Endothelial cell of umbilical vein (primary cell): ENCODE measurements around the gene GPALPP1. TPM values are rescaled to one million over a fixed set of nuclear protein-coding genes. Genes with fewer than 3 reads are reported as not detected.
A peak's percentile ranks its signal among the peaks of the same experiment; 100 is the strongest.

ENCODE experiments used
- BruUV-seq: library from RNA; stranded (reverse); fragments of 400-500 nt; replicated peaks from 2 replicates; lab custom pipeline; 2021; lab: Mats Ljungman, UMichigan
- CTCF ChIA-PET: fragments of 300-600, 350-600 bp; sonication (Branson Sonifier 250); formaldehyde crosslinking; loops from one replicate; lab custom pipeline; 2021; ENCODE audit warnings: antibody characterized with exemption, inconsistent platforms; lab: Charles Lee
- POLR2A ChIA-PET: fragments of 300-600, 350-600 bp; sonication (Branson Sonifier 250); formaldehyde crosslinking; loops from one replicate; lab custom pipeline; 2021; ENCODE audit warnings: antibody characterized with exemption, inconsistent platforms; lab: Charles Lee
- DNase-seq: peaks from one replicate; pipeline ENCODE4 v3.0.0-alpha.2; 2011; ENCODE audit warnings: low read depth, low spot score
- FAIRE-seq: peaks from 2 replicates; lab custom pipeline; 2011; peaks lifted over from hg19 to GRCh38; lab: Jason Lieb, UNC
- H2AFZ ChIP-seq: 2 replicates; pipeline ENCODE4 v1.6.0; 2012; ENCODE audit warnings: low read depth, low read length, control low read depth, inconsistent platforms
- H3K27ac ChIP-seq: 2 replicates; pipeline ENCODE4 v1.5.1; 2011; ENCODE audit warnings: low read depth, mild to moderate bottlenecking, control low read depth, low read length, moderate library complexity; ENCODE audit not compliant: insufficient read depth
- H3K27me3 ChIP-seq, 2 experiments: 2 replicates each; pipeline versions ENCODE4 v1.6.0 to v1.6.1; 2011; ENCODE audit warnings: low read length in 2 of 2, mixed read lengths in 1 of 2; ENCODE audit not compliant: control insufficient read depth in 2 of 2, insufficient read depth in 2 of 2
- H3K36me3 ChIP-seq, 2 experiments: 2 replicates in 1 of 2; 3 replicates in 1 of 2; pipeline ENCODE4 v1.5.1; 2011; ENCODE audit warnings: low read length in 2 of 2, mild to moderate bottlenecking in 1 of 2, moderate library complexity in 1 of 2; ENCODE audit not compliant: control insufficient read depth in 2 of 2, insufficient read depth in 2 of 2; ENCODE audit errors: extremely low read depth in 1 of 2
- H3K4me1 ChIP-seq: 3 replicates; pipeline ENCODE4 v1.5.1; 2011; ENCODE audit warnings: mild to moderate bottlenecking, low read length; ENCODE audit not compliant: control insufficient read depth, insufficient read depth; ENCODE audit errors: extremely low read depth
- H3K4me2 ChIP-seq: 2 replicates; pipeline ENCODE4 v1.6.1; 2011; ENCODE audit warnings: low read length, control low read depth, mixed read lengths; ENCODE audit not compliant: insufficient read depth
- H3K4me3 ChIP-seq, 3 experiments: fragments of 200-600 bp in 1 of 3; sonication (generic), shearing (Covaris generic) in 1 of 3; replicated peaks in 1 of 3; 2 replicates each; pipeline ENCODE4 v1.5.1; 2011 to 2016; ENCODE audit warnings: control low read depth in 3 of 3, low read length in 3 of 3, mild to moderate bottlenecking in 2 of 3, inconsistent platforms in 1 of 3, low read depth in 1 of 3, moderate library complexity in 1 of 3; ENCODE audit not compliant: insufficient read depth in 1 of 3
- H3K79me2 ChIP-seq: 2 replicates; pipeline ENCODE4 v1.6.0; 2012; ENCODE audit warnings: low read length, inconsistent platforms; ENCODE audit not compliant: control insufficient read depth, insufficient read depth
- H3K9ac ChIP-seq: replicated peaks from 2 replicates; pipeline ENCODE3; 2011; ENCODE audit warnings: low read length, control low read depth; ENCODE audit not compliant: insufficient read depth; ENCODE audit errors: extremely low read depth
- H3K9me1 ChIP-seq: replicated peaks from 3 replicates; pipeline ENCODE4 v1.6.0; 2011; ENCODE audit warnings: mild to moderate bottlenecking, low read length; ENCODE audit not compliant: control insufficient read depth, insufficient read depth; ENCODE audit errors: extremely low read depth
- H3K9me3 ChIP-seq: replicated peaks from 2 replicates; pipeline ENCODE4 v1.5.1; 2012; ENCODE audit warnings: low read length, inconsistent platforms; ENCODE audit not compliant: control insufficient read depth, insufficient read depth
- H4K20me1 ChIP-seq: replicated peaks from 2 replicates; pipeline ENCODE3; 2011; ENCODE audit warnings: mild to moderate bottlenecking, low read length; ENCODE audit not compliant: control insufficient read depth, insufficient read depth; ENCODE audit errors: extremely low read depth
- CTCF ChIP-seq, 2 donors: IDR thresholded peaks; 1 replicate in 1 of 2; 2 replicates in 1 of 2; pipeline ENCODE4 v1.5.1; 2011; ENCODE audit warnings: low read length in 2 of 2, mild to moderate bottlenecking in 2 of 2, moderate library complexity in 2 of 2, control low read depth in 1 of 2, inconsistent platforms in 1 of 2, low read depth in 1 of 2; ENCODE audit not compliant: insufficient read depth in 1 of 2; ENCODE audit errors: extremely low read depth in 1 of 2
- GATA2 ChIP-seq: IDR thresholded peaks from 2 replicates; pipeline ENCODE4 v1.7.0; 2011; ENCODE audit warnings: low read depth, mild to moderate bottlenecking, moderate library complexity, mixed read lengths, low read length; ENCODE audit not compliant: insufficient read length, insufficient read depth
- dilution Hi-C: fragments of 300-500 bp; cut with MboI; formaldehyde crosslinking; loops from one replicate; pipeline ENCODE4 v1.15.0; 2019; ENCODE audit warnings: low sequenced_read_pairs; ENCODE audit not compliant: extremely low pct_ligation_motif_present
- intact Hi-C: fragments of 100-400 bp; cut with micrococcal nuclease; formaldehyde crosslinking; loops from one replicate; pipeline ENCODE4 v1.10.0; 2022
- polyA plus RNA-seq, 4 experiments: library from polyadenylated mRNA; depleted of rRNA in 3 of 4; stranded (reverse) in 3 of 4; unstranded in 1 of 4; fragments of >200 nt; gene quantifications; 2 replicates each; pipeline versions ENCODE4 v1.2.1 to v1.2.3, GENCODE V29; 2011 to 2012; ENCODE audit warnings: missing spikeins in 1 of 4
- total RNA-seq: library from RNA; stranded (reverse); gene quantifications from 2 replicates; pipeline ENCODE4 v1.2.3, GENCODE V29; 2021

The GPALPP1 gene
- total and polyA plus RNA-seq, 2 donors (not counting 3 experiments of a cell fraction or from before 2014, with no cell fraction given) = 8.5 to 28.2 TPM

GRCh38 chr13:44972956-44973581 is 16.3 kb upstream of the GPALPP1 start:
- TF ChIP-seq GATA2 = no peak
- peak; percentile 33 to 39 for TF ChIP-seq CTCF (IDR thresholded peaks at IDR 0.05; ENCODE audit: extremely low read depth in 1 of 2, insufficient read depth in 1 of 2, low read depth in 1 of 2, low read length in 2 of 2)
- H4K20me1 ChIP-seq = no peaks in the 10 kb centered on the region
- H3K9me3 ChIP-seq = no peaks in the 10 kb centered on the region
- H3K36me3 ChIP-seq = peaks cover 2 to 3% of the 10 kb centered on the region in 2 experiments
- BruUV-seq = no TSS peak
- CTCF ChIA-PET = interaction anchor here (0.6 to 2.5 kb wide), 20 partner anchors 10 to 497 kb away, joined by 3 to 35 read pairs (median 4); no protein-coding TSS in a partner anchor
- H3K4me1 ChIP-seq = peaks cover 38% of the 10 kb centered on the region
- H3K4me2 ChIP-seq = no peak overlapping the region
- no peak for FAIRE-seq
- no peaks in the 10 kb centered on the region for H3K9me1 ChIP-seq
- H2AFZ ChIP-seq = no peak overlapping the region
- dilution Hi-C loops = no loop called here
- no peak overlapping the region for H3K27ac ChIP-seq
- DNase-seq = peak; percentile 40
- POLR2A ChIA-PET = no interaction called here
- no peak overlapping the region for H3K9ac ChIP-seq
- intact Hi-C loops = loop anchor here (1.0 to 5.0 kb wide), 6 partner anchors 216 to 1066 kb away; partner anchors contain the start of gene TSC22D1
- peaks cover 2% of the 10 kb centered on the region for H3K79me2 ChIP-seq
- H3K27me3 ChIP-seq = no peaks in the 10 kb centered on the region
- H3K4me3 ChIP-seq = no peak overlapping the region
